ENCODE results near the gene PTPN4.

GRCh38 chr2:119721462-119721861 is 38.3 kb upstream of the PTPN4 start:
- TF ChIP-seq CTCF (IDR thresholded peaks at IDR 0.05) (no peak), POLR2AphosphoS5 (IDR thresholded peaks at IDR 0.05) (no peak)
